Keratinocyte (primary cell): Measurements from ENCODE around the gene MYRFL.

Source experiments
- CTCF ChIP-seq, 3 experiments: IDR thresholded peaks in 1 of 3; conservative IDR thresholded peaks in 1 of 3; optimal IDR thresholded peaks in 1 of 3; 2 replicates in 2 of 3; 3 replicates in 1 of 3; pipeline versions ENCODE3 to v1.5.1; 2011; ENCODE audit warnings: low read length in 3 of 3, mild to moderate bottlenecking in 3 of 3, moderate library complexity in 2 of 3, control low read depth in 1 of 3, inconsistent platforms in 1 of 3; ENCODE audit not compliant: insufficient read depth in 2 of 3; ENCODE audit errors: extremely low read depth in 1 of 3
- EZH2 ChIP-seq: IDR thresholded peaks from one replicate; pipeline ENCODE4 v1.6.1; 2012; ENCODE audit warnings: inconsistent platforms, mild to moderate bottlenecking, low read length, moderate library complexity

- peak in 2 of 3 experiments; percentile 12 to 16 for TF ChIP-seq CTCF (optimal IDR thresholded peaks at IDR 0.05 in 1 of 3, IDR thresholded peaks at IDR 0.05 in 1 of 3, conservative IDR thresholded peaks at IDR 0.05 in 1 of 3; ENCODE audit: extremely low read depth in 1 of 3, insufficient read depth in 2 of 3, low read length in 3 of 3)
- TF ChIP-seq EZH2, result no peak
Observed at GRCh38 chr12:69880571-69880970, 55.5 kb downstream of the MYRFL start.
